DLD1 (cell line): Measurements from ENCODE around the gene ZNF195.
"Not testable (repeated sequence)": the region's sequence is repeated elsewhere in the genome, so short reads cannot be mapped to it uniquely, and the experiment has no call there.

Source experiments
- in situ Hi-C: cut with HindIII; loops from 2 replicates; pipeline ENCODE4 v1.10.0; 2017; ENCODE audit warnings: low sequenced_read_pairs

ZNF195 gene

GRCh38 chr11:3356858-3357257 is 22.1 kb downstream of the ZNF195 start:
- in situ Hi-C loops: no loop called here

- in situ Hi-C loops: no loop called here
Observed at GRCh38 chr11:3353066-3353465, 25.9 kb downstream of the ZNF195 start.

DNA sequence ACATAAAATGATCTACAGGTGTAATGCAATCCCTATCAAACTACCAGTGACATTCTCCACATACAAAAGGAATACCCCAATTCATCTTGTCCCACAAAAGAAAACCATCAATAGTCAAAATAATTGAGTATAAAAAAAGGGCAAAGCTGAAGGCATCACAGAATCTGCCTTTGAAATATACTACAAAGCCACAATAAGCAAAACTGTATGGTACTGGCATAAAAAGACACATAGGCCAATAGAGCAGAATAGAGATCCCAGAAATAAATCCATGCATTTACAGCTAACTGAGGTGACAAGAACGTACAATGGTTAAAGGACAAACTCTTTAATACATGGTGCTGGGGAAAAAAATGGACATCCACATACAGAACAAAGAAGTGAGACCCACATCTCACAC is 31.8 kb downstream of the ZNF195 start:
- in situ Hi-C loops: no loop called here

DNA sequence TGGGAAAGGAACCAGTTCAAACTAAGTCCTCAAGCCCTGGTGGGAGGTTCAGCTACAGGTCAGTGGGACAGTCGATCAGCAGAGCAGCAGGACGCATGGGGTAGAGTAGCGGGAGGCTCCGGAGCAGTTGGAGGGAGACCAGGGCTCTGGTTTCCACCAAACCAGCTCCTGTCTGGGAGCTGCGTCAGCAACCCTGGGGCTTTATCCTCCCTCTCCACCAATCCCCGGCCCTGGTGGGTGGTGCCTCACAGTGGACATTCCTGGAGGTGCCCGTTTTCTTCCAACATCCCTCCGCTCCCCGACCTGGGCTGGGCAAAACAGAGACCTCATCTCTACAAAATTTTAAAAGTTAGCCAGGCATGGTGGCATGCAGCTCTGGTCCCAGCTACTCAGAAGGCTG is 32.4 kb downstream of the ZNF195 start:
- in situ Hi-C loops: no loop called here

DNA sequence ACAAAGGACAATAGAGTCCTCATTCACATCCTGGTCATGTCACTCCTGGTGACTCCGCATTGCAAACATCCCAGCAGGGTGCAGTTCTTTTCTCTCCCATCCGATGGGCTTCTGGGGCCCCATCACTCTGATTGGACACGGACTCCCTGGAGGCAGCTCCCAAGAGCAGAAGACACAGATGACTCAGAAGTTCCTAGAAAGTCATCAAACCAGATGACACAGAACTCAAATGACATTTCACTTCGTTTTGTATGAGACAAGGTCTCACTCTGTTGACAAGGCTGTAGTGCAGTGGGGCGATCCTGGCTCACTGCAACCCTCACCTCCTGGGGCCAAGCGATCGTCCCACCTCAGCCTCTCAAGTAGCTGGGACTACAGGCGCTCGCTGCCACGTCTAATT is 33.2 kb downstream of the ZNF195 start:
- in situ Hi-C loops: no loop called here

GRCh38 chr11:3344327-3345174 is 34.4 kb downstream of the ZNF195 start:
- in situ Hi-C loops: no loop called here

DNA sequence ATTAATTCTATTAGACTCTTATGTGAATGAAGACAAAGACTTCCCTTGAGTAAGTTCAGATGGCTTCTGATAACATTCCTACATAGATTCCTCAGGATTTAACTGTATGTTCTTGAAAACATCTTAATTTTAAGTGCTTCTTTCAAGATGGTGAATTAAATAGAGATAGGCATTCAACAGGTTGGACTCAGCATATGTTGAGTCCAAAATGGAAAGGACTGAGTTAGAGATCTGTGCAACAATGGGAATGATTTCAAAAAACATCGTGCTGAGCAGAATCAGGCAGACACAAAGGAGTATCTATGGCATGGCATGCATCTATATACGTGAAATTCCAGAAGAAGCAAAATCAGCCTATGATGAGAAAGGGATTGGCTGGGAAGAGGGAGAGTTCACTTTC is 36.2 kb downstream of the ZNF195 start:
- in situ Hi-C loops: no loop called here

DNA sequence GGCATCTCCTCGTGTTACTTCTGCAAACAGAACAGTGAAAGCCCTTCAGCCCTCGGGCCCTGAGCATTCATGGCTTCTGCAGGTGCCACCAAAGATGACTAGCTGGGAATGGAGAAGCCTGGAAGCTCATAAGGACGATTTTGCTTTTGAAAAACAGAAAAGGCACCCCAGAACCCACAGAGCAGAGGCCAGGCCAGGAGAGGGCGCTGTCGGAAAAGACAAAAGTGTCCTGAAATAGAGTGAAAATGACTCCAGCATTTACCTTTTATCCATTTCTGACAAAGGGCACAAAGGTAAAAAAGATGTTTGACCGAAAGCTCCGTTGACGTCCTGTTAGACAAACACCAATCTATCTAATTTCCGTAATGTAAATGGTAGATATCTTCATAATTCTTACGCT is 37.6 kb downstream of the ZNF195 start:
- in situ Hi-C loops: no loop called here

DNA sequence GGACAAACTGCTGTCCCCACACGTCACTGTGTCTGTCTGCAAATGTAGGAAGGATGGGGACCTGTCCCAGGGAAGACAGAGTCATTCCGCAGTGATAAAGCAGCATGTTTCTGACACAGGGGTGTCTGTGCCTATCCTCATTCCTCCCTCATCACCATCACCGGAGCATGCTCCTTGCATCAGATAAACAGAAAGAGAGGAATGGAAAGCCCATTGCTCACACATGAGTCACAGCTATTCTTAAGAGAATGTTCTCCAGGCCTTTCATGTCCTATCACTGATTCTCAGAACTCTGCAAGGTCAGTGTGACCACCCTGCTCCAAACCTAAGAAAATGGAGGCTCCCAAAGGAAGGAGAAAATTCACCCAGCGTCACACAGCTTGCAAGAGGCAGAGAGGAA is 38.9 kb downstream of the ZNF195 start:
- in situ Hi-C loops: no loop called here

- in situ Hi-C loops: no loop called here
Observed at GRCh38 chr11:3339340-3339624, 39.7 kb downstream of the ZNF195 start.

DNA sequence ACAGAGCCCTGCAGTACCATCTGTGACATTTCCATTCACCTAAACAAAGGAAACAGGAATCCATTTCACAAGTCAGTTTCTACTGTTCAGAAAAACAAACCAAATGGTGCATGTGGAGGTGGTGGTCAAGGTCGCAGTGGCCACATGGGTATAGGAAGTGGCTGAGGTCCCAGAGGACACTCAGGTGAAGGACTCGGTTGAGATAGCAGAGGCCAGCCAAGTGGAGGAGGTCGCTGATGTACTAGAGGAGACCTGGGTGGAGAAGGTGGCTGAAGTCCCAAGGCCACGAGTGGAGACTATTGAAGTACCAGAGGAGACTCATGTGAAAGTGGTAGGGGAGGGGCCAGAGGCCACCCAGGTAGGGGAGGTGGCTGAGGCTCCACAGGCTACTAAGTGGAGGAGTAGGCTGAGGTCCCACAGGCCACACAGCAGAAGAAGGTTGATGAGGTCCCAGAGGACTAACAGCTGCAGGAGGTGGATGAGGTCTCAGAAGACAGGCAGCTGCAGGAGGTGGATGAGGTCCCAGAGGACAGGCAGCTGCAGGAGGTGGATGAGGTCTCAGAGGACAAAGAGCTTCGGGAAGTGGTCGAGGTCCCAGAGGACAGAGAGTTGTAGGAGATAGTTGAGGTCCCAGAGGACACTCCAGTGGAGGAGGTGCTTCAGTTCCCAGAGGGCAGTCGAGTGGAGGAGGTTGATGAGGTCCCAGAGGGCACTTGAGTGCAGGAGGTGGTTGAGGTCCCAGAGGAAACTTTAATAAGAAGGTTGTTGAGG is 40.2 kb downstream of the ZNF195 start:
- in situ Hi-C loops: no loop called here

GRCh38 chr11:3336420-3336819 is 42.5 kb downstream of the ZNF195 start:
- in situ Hi-C loops: not testable (repeated sequence)

GRCh38 chr11:3333157-3333556 is 45.8 kb downstream of the ZNF195 start:
- in situ Hi-C loops: not testable (repeated sequence)

DNA sequence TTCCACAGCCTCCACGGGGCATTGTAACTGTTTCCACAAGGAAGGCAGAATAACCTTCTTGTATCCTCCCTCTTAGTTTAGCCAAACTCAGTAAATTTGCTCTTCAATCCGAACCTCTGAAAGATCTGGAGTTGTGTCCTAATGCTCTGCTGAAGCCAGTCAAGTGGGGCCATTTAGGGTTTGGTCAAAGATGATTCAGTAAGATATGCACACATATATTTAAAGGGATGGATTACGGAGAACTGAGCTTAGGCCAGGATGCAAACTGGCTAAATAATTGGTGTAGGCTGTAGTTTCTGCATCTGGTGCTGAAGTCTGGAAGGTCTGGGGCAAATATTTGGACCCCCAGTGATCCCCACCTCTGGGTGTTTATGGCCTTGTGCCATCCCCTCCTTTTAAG is 47.9 kb downstream of the ZNF195 start:
- in situ Hi-C loops: not testable (repeated sequence)

- in situ Hi-C loops: not testable (repeated sequence)
Observed at GRCh38 chr11:3330064-3330463, 48.9 kb downstream of the ZNF195 start.

GRCh38 chr11:3328503-3328902 is 50.4 kb downstream of the ZNF195 start:
- in situ Hi-C loops: not testable (repeated sequence)

DNA sequence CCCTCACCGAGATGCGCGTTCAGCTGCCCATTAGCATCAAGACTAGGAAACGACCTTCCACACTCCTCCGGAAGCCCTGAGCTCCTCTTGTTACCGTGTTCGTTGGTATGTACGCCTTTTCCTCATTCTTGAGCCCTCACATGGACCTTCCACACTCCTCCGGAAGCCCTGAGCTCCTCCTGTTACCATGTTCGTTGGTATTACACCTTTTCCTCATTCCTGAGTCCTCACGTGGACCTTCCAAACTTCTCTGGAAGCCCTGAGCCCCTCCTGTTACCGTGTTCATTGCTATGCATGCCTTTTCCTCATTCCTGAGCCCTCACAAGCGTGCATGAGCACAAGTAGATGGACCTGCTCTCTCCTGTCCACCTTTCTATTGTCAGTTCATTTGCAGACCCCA is 52.5 kb downstream of the ZNF195 start:
- in situ Hi-C loops: not testable (repeated sequence)

DNA sequence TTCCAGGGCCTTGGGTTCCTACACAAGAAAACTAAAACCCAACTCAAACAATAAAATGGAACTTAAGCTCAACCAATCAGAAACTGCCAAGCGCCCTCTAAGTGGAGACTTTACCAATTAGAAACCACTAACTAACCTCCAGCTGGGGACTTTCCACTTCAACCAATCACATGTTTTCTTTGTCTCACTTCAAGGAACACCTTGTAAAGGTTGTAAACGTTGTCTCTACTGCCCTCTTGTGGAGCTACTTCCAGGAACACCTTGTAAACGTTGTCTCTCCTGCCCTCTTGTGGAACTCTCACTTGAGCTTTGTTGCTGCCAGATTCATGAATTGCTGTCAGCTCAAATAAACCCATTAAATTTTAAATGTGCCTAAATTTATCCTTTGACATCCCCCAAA is 54.2 kb downstream of the ZNF195 start:
- in situ Hi-C loops: not testable (repeated sequence)
